ENCODE results near the gene FOXO3.

DNA sequence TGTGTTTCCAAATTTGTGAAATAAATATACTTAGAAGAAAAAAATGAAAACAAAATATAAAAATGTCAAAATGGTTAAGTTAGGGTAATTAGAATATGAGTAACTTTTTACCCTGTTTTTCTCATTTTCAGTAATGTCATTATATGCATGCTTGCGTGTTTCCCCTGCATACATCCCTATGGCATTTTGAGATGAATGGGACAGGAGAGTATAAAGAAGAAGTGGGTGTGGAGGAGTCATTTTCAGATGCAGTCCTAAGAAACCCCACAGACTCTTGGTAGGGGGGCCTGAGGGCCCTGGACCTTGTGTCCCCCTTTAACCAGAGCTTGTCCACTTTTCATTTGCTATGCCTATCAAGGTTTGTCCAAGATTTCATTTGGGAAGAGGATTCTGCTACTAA is 77.2 kb downstream of the FOXO3 start:
- no peak for TF ChIP-seq POLR2A (IDR thresholded peaks at IDR 0.05)
- no peak for TF ChIP-seq CTCF (IDR thresholded peaks at IDR 0.05 in 4 of 5, conservative IDR thresholded peaks at IDR 0.05 in 1 of 5)

Data from gastrocnemius medialis (tissue), 4 donors.